Spleen (tissue), 11 donors: ENCODE measurements around the gene RFFL. TPM values are rescaled to one million over a fixed set of nuclear protein-coding genes. Genes with fewer than 3 reads are reported as not detected.

Source experiments
- DNase-seq: peaks from one replicate; pipeline ENCODE4 v3.0.0-alpha.2; 2020
- H3K27ac ChIP-seq, 8 donors: fragments of 200-600 bp; sonication (generic) in 7 of 8; 1 replicate in 4 of 8; 2 replicates in 4 of 8; pipeline versions ENCODE4 v1.5.0 to v1.8.0; 2016 to 2021; ENCODE audit warnings: inconsistent platforms in 4 of 8, mild to moderate bottlenecking in 4 of 8, moderate library complexity in 1 of 8
- H3K27me3 ChIP-seq, 7 donors: fragments of 200-600 bp; sonication (generic) in 6 of 7; replicated peaks in 1 of 7; 1 replicate in 4 of 7; 2 replicates in 3 of 7; pipeline versions ENCODE4 v1.5.0 to v1.8.0; 2016 to 2021; ENCODE audit warnings: inconsistent platforms in 3 of 7, mild to moderate bottlenecking in 1 of 7
- H3K36me3 ChIP-seq, 6 donors: fragments of 200-600 bp; sonication (generic) in 5 of 6; 1 replicate in 4 of 6; 2 replicates in 2 of 6; pipeline versions ENCODE4 v1.5.0 to v1.8.0; 2016 to 2021; ENCODE audit warnings: inconsistent platforms in 2 of 6
- H3K4me1 ChIP-seq, 6 donors: fragments of 200-600 bp; sonication (generic) in 5 of 6; 1 replicate in 3 of 6; 2 replicates in 3 of 6; pipeline versions ENCODE4 v1.5.0 to v1.8.0; 2016 to 2021; ENCODE audit warnings: inconsistent platforms in 3 of 6
- H3K4me3 ChIP-seq, 8 donors: fragments of 200-600 bp; sonication (generic) in 7 of 8; 1 replicate in 4 of 8; 2 replicates in 4 of 8; pipeline versions ENCODE4 v1.5.0 to v1.8.0; 2016 to 2021; ENCODE audit warnings: inconsistent platforms in 4 of 8, mild to moderate bottlenecking in 4 of 8, moderate library complexity in 2 of 8
- H3K9me3 ChIP-seq, 8 donors: fragments of 200-600 bp; sonication (generic) in 7 of 8; 1 replicate in 4 of 8; 2 replicates in 4 of 8; pipeline versions ENCODE4 v1.5.0 to v1.8.0; 2016 to 2021; ENCODE audit warnings: inconsistent platforms in 4 of 8
- CTCF ChIP-seq, 11 experiments: fragments of 200-600 bp in 7 of 11; fragments of 450-650 bp in 4 of 11; sonication (generic) in 4 of 11; IDR thresholded peaks in 8 of 11; conservative IDR thresholded peaks in 3 of 11; 1 replicate in 7 of 11; 2 replicates in 4 of 11; pipeline versions ENCODE4 v1.4.0 to v1.8.0; 2016 to 2021; ENCODE audit warnings: antibody characterized with exemption in 11 of 11, inconsistent platforms in 4 of 11, mild to moderate bottlenecking in 1 of 11
- POLR2A ChIP-seq, 3 donors: fragments of 450-650 bp; IDR thresholded peaks; one replicate each; pipeline ENCODE4 v1.5.1; 2017; ENCODE audit warnings: antibody characterized with exemption in 3 of 3, mild to moderate bottlenecking in 1 of 3
- POLR2AphosphoS5 ChIP-seq, 3 donors: sonication (generic); formaldehyde crosslinking; IDR thresholded peaks; one replicate each; pipeline ENCODE4 v1.5.1; 2017; ENCODE audit warnings: antibody characterized with exemption in 3 of 3
- WGBS, 5 donors: extraction: QIAGEN DNeasy Blood & Tissue Kit in 3 of 5; methylation state at CpG; one replicate each; pipeline versions ENCODE4 v1.1.5 to v1.1.7; 2013 to 2018; 5-methylcytosine and 5-hydroxymethylcytosine counted together
- intact Hi-C: fragments of 100-400 bp; cut with DNase I; formaldehyde crosslinking; loops from one replicate; pipeline ENCODE4 v1.15.0; 2023; ENCODE audit warnings: low total_unique reads
- polyA plus RNA-seq, 3 donors: library from polyadenylated mRNA; stranded (reverse); fragments of 200-250 nt; gene quantifications; one replicate each; pipeline ENCODE4 v1.2.1, GENCODE V29; 2013
- total RNA-seq, 7 donors: library from RNA; depleted of rRNA in 3 of 7; stranded (reverse); fragments of >200 nt in 3 of 7; fragmentation: NEBNext Ultra II Directional in 4 of 7; extraction: Animal tissue kit (Norgen Biotek cat#: 25700) in 4 of 7; gene quantifications; one replicate each; pipeline versions ENCODE4 v1.1.0 to v1.2.1, GENCODE V29; 2016 to 2021
- donor health status: healthy with polysubstance abuse.
- donor health status: DM: no; HTN: no; CAD: no; lungs with moderate emphysema.
- donor health status: DM: no; HTN: no; CAD: no.
- donor health status: Bipolar disorder and iron deficiency.
- donor health status: healthy.
- donor health status: DM: no; HTN: no; CAD: no.
- donor health status: DM: yes; HTN: yes; CAD: no.

The RFFL gene
- total and polyA plus RNA-seq, 10 donors = 5.7 to 39.7 (median 32.6) TPM

- H3K4me3 ChIP-seq = peak within 1 kb of the TSS; percentile 72 to 92 (median 87)
- peaks cover 0 to 23% (median 4%) of the 10 kb centered on the region in 6 donors for H3K36me3 ChIP-seq
- no peaks in the 10 kb centered on the region for H3K27me3 ChIP-seq
- TF ChIP-seq POLR2AphosphoS5 (IDR thresholded peaks at IDR 0.05) (peak; percentile 88 to 90 (median 90)), POLR2A (IDR thresholded peaks at IDR 0.05) (peak in 1 of 3 donors; percentile 56), CTCF (IDR thresholded peaks at IDR 0.05 in 8 of 11, conservative IDR thresholded peaks at IDR 0.05 in 3 of 11) (no peak)
- DNase-seq = peak; percentile 97
- intact Hi-C loops = no loop called here
- 0 to 1% (median 0%) methylated on average over 13 to 39 of the region's 39 CpGs for WGBS, 5 donors
- H3K9me3 ChIP-seq = no peaks in the 10 kb centered on the region
- peak within 1 kb of the TSS; percentile 90 to 100 (median 99) for H3K27ac ChIP-seq
- peaks cover 12 to 58% (median 43%) of the 10 kb centered on the region in 6 donors for H3K4me1 ChIP-seq
Observed at GRCh38 chr17:34980353-34980680, 83.2 kb downstream of the RFFL start, which contains the start of gene LIG3. Gene LIG3, plus strand, starts transcription at chr17:34980512. Its CDS starts 2,494 bp downstream, at chr17:34983006.

- Histone ChIP-seq H3K27ac (peak overlapping the region; percentile 90 to 100 (median 99)), H3K27me3 (no peaks in the 10 kb centered on the region), H3K36me3 (peaks cover 0 to 18% (median 4%) of the 10 kb centered on the region in 6 donors), H3K4me3 (peak overlapping the region; percentile 72 to 92 (median 87)), H3K9me3 (no peaks in the 10 kb centered on the region), H3K4me1 (peaks cover 12 to 53% (median 41%) of the 10 kb centered on the region in 6 donors)
- no peak for DNase-seq
- no peak for TF ChIP-seq POLR2AphosphoS5 (IDR thresholded peaks at IDR 0.05)
- no peak for TF ChIP-seq CTCF (IDR thresholded peaks at IDR 0.05 in 8 of 11, conservative IDR thresholded peaks at IDR 0.05 in 3 of 11)
- TF ChIP-seq POLR2A (IDR thresholded peaks at IDR 0.05) = peak in 1 of 3 donors; percentile 2
- intact Hi-C loops = no loop called here
- WGBS, 5 donors = 23 to 27% (median 26%) methylated on average over 15 of the region's 15 CpGs
Observed at GRCh38 chr17:34979650-34980352, 83.7 kb downstream of the RFFL start.

- no peak overlapping the region for H3K27ac ChIP-seq
- peaks cover 12 to 47% (median 38%) of the 10 kb centered on the region in 6 donors for H3K4me1 ChIP-seq
- peaks cover 0 to 12% (median 4%) of the 10 kb centered on the region in 6 donors for H3K36me3 ChIP-seq
- intact Hi-C loops = no loop called here
- H3K9me3 ChIP-seq = no peaks in the 10 kb centered on the region
- H3K4me3 ChIP-seq = no peak overlapping the region
- no peak for DNase-seq
- no peaks in the 10 kb centered on the region for H3K27me3 ChIP-seq
- TF ChIP-seq CTCF (IDR thresholded peaks at IDR 0.05 in 8 of 11, conservative IDR thresholded peaks at IDR 0.05 in 3 of 11) (no peak), POLR2A (IDR thresholded peaks at IDR 0.05) (no peak), POLR2AphosphoS5 (IDR thresholded peaks at IDR 0.05) (no peak)
- 87 to 93% (median 92%) methylated on average over 7 of the region's 7 CpGs for WGBS, 5 donors
Observed at GRCh38 chr17:34979153-34979552, 84.4 kb downstream of the RFFL start.
